Subcutaneous adipose tissue (tissue), 4 donors: ENCODE data around the gene TMEM132C. TPM values are rescaled to one million over a fixed set of nuclear protein-coding genes. Genes with fewer than 3 reads are reported as not detected.

Source experiments
- total RNA-seq, 4 donors: library from RNA; depleted of rRNA; stranded (reverse); fragments of >200 nt; gene quantifications; one replicate each; pipeline ENCODE4 v1.1.0, GENCODE V29; 2016
- TF ChIP-seq, protein P1 (sequence below): fragments of 450-650 bp; IDR thresholded peaks from one replicate; pipeline ENCODE4 v1.5.1; 2016; ENCODE audit warnings: low read depth, mild to moderate bottlenecking, control low read depth, antibody characterized with exemption, moderate library complexity

Gene TMEM132C
- total RNA-seq, 4 donors from 2014 or later: 44.2 to 73.5 (median 67.8) TPM

DNA sequence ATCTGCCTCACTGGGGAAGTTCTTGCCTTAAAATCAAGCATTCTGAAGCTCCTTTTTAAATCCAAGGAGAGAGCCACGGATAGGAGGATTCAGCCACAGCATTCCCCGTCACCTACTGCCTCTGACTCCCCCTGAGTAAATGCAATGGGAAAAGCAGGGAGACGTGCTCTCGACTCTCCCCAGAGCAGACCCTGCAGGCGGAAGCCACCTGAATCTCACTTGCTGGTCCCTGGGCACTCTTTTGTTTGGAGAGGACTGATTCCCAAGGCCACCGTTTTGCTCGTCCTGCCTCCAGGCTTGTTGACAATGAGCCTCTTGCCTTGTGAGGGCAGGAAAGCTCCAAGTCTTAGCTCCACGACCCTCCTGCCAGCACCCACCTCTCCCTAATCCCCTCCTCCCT, 352.3 kb downstream of the TMEM132C start:
- TF ChIP-seq, protein P1, sequence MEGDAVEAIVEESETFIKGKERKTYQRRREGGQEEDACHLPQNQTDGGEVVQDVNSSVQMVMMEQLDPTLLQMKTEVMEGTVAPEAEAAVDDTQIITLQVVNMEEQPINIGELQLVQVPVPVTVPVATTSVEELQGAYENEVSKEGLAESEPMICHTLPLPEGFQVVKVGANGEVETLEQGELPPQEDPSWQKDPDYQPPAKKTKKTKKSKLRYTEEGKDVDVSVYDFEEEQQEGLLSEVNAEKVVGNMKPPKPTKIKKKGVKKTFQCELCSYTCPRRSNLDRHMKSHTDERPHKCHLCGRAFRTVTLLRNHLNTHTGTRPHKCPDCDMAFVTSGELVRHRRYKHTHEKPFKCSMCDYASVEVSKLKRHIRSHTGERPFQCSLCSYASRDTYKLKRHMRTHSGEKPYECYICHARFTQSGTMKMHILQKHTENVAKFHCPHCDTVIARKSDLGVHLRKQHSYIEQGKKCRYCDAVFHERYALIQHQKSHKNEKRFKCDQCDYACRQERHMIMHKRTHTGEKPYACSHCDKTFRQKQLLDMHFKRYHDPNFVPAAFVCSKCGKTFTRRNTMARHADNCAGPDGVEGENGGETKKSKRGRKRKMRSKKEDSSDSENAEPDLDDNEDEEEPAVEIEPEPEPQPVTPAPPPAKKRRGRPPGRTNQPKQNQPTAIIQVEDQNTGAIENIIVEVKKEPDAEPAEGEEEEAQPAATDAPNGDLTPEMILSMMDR: no peak

DNA sequence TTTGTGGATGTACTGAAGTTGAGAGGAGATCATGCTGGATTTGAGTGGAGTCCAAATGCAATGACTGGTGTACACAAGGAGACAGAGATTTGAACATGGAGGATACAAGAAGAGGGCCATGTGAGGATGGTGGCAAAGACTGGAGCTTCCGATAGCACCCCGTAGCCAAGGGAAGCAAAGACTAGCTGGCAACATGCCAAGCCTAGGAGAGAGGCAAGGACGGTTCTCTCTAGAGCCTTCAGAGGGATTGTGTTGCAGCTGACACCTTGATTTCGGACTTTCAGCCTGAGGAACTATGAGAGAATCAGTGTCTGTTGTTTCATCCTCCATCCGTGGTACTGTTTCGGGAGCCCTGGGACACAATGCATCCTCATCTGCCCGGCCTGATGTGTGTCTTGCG, 354.3 kb downstream of the TMEM132C start:
- TF ChIP-seq, protein P1: no peak

DNA sequence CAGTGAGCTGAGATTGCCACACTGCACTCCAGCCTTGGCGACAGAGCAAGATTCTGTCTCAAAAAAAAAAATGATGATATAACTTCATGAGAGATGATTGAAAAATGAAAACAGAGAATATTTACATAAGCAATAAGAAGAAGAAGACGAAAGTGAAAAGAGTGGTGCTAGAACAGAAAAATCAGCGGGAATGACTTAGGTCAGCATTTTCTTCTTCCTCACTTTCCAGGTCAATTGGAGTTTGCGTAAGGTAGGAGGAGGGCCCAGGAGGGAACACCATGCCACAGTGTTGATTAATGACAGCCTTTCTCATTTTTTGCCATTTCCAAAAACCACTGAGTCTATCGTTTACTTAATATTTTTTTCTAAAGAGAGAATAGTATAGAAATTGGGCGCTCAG, 356.8 kb downstream of the TMEM132C start:
- TF ChIP-seq, protein P1: no peak

DNA sequence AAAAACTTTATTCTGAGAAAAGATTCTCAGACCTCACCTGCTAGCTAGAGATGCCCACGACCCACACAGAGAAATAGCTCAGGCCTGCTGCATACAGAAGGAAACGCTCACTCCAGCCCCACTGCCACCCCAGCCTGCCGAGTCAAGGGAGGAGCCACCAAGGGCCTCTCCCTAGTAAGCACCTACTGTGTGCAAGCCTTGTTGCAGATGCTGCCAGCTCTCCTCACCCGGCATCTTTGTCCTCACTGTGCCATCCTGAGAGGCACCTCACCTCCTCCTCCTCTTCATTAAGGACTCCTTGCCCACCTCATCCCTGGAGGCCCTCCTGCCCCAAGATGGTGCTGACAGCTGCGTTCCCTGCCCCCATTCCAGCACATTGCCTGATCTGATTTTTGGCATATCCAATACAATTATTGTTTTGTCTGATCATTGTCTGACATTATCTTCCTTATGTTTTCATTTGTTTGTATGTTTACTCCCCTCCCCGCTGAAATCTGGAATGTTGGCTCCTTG, 359.9 kb downstream of the TMEM132C start:
- TF ChIP-seq, protein P1: no peak

DNA sequence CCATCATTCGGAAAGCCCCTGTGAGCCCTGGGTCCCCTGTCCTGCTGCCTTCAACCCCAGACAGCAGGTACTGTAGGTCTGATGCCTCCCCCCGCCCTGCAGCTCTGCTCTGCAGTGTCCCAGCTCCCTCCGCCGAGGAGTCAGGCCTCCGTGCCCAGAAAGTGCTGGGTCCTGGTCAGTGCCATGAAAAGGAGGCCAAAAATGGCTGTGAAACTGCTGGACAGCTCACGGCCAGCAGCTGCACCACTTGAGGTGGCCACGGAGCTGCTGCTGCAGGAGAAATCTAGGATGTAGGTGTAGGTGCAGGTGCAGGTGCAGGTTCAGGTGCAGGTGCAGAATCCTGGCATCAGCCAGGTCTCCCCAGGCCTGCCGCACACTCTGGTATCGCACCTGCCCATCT, 360.7 kb downstream of the TMEM132C start:
- TF ChIP-seq, protein P1: no peak

DNA sequence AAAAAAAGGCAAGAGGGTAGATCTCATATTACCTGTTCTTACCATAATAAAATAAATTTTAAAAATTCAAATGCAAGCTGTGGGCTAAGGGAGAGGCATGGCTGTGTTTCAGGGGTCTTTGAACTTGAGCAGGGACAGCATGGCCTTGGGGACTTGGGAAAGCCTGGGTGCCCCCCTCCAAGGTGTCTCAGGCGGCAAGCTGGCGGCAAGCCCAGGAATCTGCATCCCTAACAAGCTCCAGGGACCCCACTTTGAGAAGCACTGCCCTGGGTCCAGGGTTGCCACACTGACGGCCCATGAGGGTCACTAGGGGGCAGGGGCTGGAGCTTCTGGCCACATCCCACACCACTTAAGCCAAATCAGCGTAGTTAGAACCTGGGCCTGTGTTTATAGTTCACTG, 363.0 kb downstream of the TMEM132C start:
- TF ChIP-seq, protein P1: no peak

DNA sequence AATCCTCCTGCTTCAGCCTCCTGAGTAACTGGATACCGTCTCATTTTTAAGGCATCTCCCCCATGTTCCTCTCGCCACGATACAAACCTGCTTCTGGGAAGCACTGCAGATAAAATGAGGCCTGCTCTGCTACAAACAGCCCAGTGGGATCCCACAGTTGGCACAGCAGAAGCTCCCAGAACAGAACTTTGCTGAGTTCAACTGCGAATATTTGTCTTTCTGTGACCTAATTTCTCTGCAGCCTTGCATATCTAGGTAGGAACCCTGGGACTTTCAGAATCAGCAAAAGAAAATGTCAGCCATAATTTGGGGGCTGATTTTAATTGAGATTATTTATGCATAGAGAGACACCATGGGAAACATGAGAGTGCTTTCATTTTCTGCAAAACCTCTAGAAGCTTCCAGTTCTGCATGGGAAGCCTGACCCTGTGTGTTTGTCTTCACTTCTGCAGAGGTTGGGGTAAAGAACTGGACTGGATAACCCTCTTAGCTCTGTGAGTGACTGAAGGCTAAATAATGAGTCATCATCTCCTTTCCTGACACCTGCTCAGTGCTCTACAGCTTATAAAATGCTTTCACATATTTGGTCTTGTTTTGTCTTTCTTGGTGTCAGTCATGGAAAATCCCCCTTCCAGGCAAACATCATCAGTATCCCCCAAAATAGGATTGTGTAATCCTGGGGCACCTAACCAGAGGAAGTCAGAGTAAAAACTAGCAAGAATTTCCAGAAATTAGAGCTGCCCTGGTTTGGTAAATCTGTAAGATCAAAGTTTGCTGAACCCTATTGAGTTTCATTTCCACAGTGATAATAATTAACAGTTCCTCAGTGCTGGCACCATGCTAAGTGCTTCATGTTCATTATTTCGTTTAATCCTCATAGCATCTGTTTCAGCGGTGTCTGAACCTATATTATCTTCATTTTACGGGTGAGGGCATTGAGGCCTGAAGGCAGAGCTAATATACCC, 371.0 kb downstream of the TMEM132C start:
- TF ChIP-seq, protein P1: no peak
